HUES6 (cell line): ENCODE measurements around the gene HOMER2.
"Not testable (repeated sequence)": the region's sequence is repeated elsewhere in the genome, so short reads cannot be mapped to it uniquely, and the experiment has no call there.

Experiments used
- H3K27ac ChIP-seq: 2 replicates; pipeline ENCODE4 v1.7.0; 2013; ENCODE audit warnings: low read depth, mild to moderate bottlenecking, low read length, inconsistent platforms
- H3K27me3 ChIP-seq: 2 replicates; pipeline ENCODE4 v1.6.1; 2013; ENCODE audit warnings: low read length; ENCODE audit not compliant: control insufficient read depth, insufficient read depth
- H3K36me3 ChIP-seq: 2 replicates; pipeline ENCODE4 v1.6.1; 2013; ENCODE audit warnings: low read length; ENCODE audit not compliant: control insufficient read depth, insufficient read depth
- H3K4me1 ChIP-seq: 2 replicates; pipeline ENCODE4 v1.6.1; 2013; ENCODE audit warnings: low read length; ENCODE audit not compliant: control insufficient read depth, insufficient read depth
- H3K4me3 ChIP-seq: 2 replicates; pipeline ENCODE4 v1.5.1; 2013; ENCODE audit warnings: low read depth, low read length
- H3K9ac ChIP-seq: one replicate; pipeline ENCODE4 v1.6.1; 2013; ENCODE audit warnings: mild to moderate bottlenecking, low read length
- H3K9me3 ChIP-seq: 2 replicates; pipeline ENCODE4 v1.6.1; 2013; ENCODE audit warnings: low read depth, low read length; ENCODE audit not compliant: control insufficient read depth, insufficient read depth

Gene HOMER2

DNA sequence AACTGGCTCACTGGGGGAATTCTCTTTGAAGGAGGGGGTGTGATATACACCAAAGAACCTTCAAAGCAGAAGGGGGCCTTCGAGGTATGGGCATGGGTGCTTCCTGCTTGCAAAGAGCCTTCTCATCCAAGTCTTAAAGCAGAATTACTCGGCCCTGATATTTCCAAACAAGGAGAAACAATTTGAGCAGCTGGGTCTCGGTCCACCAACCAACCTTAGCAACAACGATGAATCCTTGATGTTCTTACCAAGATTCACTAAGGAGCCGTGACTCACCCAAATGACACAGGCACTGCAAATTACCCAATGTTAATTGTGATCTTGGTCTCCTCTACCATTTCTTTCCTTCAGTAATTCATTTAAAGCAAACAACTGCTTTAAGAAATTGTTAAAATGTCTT is 7.7 kb downstream of the HOMER2 start:
- H3K4me1 ChIP-seq = no peaks in the 10 kb centered on the region
- H3K9me3 ChIP-seq = no peaks in the 10 kb centered on the region
- H3K9ac ChIP-seq = no peak overlapping the region
- peaks cover 10% of the 10 kb centered on the region; the same call in 1 of the 2 replicates for H3K27me3 ChIP-seq
- no peak overlapping the region for H3K4me3 ChIP-seq
- H3K36me3 ChIP-seq = no peaks in the 10 kb centered on the region
- no peak overlapping the region for H3K27ac ChIP-seq

DNA sequence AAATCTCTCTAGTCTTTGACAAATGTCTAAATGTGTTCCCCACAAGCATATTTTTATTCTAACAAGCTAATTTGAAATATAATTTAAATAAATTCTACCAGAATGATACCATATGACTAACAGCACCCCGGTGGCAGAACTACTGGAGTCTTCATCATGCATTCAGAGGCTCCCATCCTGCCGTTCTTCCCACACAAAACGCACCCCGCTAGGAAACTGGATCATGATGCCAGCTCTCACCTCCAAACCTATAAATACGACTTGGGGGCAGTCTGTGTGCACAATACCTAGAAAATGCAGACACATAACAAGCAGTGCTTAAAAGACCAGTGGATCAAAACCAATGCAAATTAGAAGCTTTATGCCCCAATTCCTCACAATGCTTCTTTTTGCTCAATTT is 8.5 kb downstream of the HOMER2 start:
- H3K27ac ChIP-seq = no peak overlapping the region
- H3K9ac ChIP-seq = no peak overlapping the region

DNA sequence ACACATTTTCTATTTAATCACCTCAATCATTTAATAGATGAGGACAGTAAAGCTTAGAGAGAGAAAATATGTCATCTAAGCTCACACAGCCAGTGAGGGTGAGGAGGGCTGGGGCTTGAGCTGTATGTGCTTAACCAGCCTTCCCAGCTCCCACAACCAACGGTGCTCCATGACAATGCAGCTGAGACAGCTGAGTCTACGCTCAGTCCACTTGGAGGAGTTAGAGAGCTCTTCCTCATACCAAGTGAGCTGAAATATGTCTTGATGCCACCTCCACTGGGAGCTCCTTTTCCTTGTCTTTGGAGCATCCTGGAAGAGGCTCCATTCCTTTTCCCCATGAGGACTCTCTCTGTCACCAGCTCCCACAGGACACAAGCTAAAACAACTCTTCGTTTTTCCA is 9.3 kb downstream of the HOMER2 start:
- Histone ChIP-seq H3K27me3 (no peaks in the 10 kb centered on the region), H3K4me1 (no peaks in the 10 kb centered on the region), H3K9ac (no peak overlapping the region), H3K36me3 (no peaks in the 10 kb centered on the region), H3K9me3 (no peaks in the 10 kb centered on the region), H3K4me3 (no peak overlapping the region), H3K27ac (no peak overlapping the region)

More for the DNA sequence above, 8.5 kb downstream of the HOMER2 start:
- Histone ChIP-seq H3K9me3 (no peaks in the 10 kb centered on the region), H3K4me1 (no peaks in the 10 kb centered on the region), H3K27me3 (peaks cover 2% of the 10 kb centered on the region; the same call in 1 of the 2 replicates), H3K4me3 (no peak overlapping the region), H3K36me3 (no peaks in the 10 kb centered on the region)

DNA sequence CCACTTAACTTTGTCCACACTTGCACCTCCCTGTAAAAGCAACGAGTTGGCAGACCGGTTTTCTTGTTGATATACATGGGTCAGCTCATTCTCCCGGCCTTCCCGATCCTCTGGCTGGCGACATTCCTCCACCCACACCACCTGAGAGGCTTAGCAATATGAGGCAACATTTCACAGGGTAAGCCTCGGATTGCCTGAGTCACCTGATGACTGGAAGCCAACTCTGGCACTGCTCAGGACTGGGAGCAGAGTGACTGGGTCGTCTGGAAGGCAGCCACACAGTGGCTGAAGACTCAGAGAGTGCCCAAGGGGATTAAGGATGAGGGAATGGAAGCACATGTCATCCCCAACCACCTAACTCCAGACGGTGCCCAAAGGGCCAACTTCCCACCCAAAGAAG is 9.8 kb downstream of the HOMER2 start:
- Histone ChIP-seq H3K27ac (no peak overlapping the region), H3K4me1 (no peaks in the 10 kb centered on the region), H3K9ac (no peak overlapping the region), H3K36me3 (no peaks in the 10 kb centered on the region), H3K4me3 (no peak overlapping the region), H3K27me3 (no peaks in the 10 kb centered on the region), H3K9me3 (no peaks in the 10 kb centered on the region)

DNA sequence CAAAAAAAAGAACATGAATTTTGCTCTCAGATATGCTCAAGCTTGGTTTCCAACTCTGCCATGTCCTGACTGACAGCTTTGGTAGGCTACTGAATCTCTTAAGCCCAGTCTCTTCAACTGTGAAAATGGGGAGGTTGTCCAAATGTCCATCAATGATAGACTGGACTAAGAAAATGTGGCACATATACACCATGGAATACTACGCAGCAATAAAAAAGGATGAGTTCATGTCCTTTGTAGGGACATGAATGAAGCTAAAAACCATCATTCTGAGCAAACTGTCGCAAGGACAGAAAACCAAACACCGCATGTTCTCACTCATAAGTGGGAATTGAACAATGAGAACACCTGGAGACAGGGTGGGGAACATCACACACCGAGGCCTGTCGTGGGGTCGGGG is 12.8 kb downstream of the HOMER2 start:
- H3K4me3 ChIP-seq, H3K9ac ChIP-seq, H3K36me3 ChIP-seq, H3K27me3 ChIP-seq, H3K27ac ChIP-seq, H3K4me1 ChIP-seq, H3K9me3 ChIP-seq: not testable (repeated sequence)

DNA sequence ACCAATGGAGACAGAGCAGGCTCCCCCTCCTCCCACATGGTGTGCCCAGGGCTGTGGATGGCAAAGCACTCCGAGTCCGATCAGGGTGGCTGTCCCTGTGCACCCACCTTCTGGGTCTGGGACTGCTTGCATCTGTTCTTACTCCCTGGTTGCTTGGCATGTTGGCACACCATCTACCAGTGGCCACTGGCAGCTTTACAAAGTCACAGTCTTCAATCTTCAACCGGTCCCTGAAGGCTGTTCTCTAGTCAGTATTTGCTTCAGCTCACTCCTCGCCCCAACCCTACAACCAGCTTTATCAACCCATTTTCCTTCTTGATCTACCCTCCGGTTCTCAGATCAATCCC is 14.8 kb downstream of the HOMER2 start:
- H3K9me3 ChIP-seq = no peaks in the 10 kb centered on the region
- H3K27ac ChIP-seq = no peak overlapping the region
- no peaks in the 10 kb centered on the region; the same call in 1 of the 2 replicates for H3K4me1 ChIP-seq
- H3K36me3 ChIP-seq = no peaks in the 10 kb centered on the region
- H3K4me3 ChIP-seq = no peak overlapping the region
- no peak overlapping the region for H3K9ac ChIP-seq
- H3K27me3 ChIP-seq = no peaks in the 10 kb centered on the region

DNA sequence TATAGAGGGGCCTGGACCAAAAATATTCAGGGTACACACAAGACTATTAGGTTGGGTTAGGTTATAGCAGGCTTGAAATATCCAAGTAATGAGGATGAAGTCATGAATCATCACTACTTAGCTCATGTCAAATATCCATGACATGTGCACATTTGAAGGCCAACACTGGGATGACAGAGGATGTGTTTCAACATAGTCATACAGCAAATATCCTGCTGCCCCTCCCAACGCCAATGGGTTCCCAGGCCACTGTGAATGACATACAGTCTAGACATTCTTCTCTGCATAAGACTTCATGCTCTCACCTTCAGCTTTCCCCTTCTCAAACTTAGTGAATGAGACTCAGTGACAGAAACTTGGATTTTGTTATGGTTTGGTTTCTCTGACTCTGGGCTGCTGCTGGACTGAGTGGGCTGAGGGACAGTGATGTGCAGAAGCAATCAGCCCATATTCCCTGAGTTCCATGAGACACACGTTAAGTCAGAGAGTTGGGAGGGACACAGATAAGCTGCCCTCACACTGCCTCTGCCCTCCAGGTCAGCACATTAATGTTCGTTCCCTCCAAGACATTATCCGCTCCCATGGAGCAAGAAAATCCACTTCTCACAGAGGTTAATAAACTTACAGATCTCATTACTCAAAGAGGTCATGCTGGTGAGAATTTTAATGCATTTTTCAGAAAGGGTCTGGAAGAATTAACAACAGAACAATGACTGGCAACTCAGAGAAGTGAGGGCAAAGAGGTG is 15.4 kb downstream of the HOMER2 start:
- no peak overlapping the region for H3K9ac ChIP-seq
- no peaks in the 10 kb centered on the region for H3K36me3 ChIP-seq
- no peak overlapping the region for H3K27ac ChIP-seq
- H3K4me3 ChIP-seq = no peak overlapping the region
- H3K4me1 ChIP-seq = no peaks in the 10 kb centered on the region; the same call in 1 of the 2 replicates
- H3K27me3 ChIP-seq = no peaks in the 10 kb centered on the region
- H3K9me3 ChIP-seq = no peaks in the 10 kb centered on the region

DNA sequence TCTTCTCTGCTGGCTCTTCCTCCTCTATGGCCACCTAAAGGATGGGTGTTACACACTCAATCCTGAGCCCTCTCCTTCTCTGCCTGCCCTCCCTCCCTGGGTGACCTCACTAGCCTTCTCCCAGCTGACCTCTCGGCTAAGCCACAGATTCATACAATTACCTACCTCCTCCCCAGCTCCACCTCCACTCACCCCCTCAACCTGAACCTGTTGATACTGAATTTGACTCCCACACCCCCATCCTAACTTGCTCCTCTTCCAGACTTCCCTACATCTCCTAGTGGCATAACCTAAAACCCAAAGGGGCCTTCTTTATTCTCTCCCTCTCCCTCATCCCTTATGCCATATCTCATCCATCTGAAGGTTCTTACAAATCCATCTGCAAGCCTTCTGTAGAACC is 17.1 kb downstream of the HOMER2 start:
- H3K27me3 ChIP-seq = no peaks in the 10 kb centered on the region
- no peak overlapping the region for H3K4me3 ChIP-seq
- H3K4me1 ChIP-seq = peaks cover 3% of the 10 kb centered on the region
- H3K36me3 ChIP-seq = no peaks in the 10 kb centered on the region
- no peak overlapping the region for H3K27ac ChIP-seq
- no peak overlapping the region for H3K9ac ChIP-seq
- H3K9me3 ChIP-seq = no peaks in the 10 kb centered on the region

DNA sequence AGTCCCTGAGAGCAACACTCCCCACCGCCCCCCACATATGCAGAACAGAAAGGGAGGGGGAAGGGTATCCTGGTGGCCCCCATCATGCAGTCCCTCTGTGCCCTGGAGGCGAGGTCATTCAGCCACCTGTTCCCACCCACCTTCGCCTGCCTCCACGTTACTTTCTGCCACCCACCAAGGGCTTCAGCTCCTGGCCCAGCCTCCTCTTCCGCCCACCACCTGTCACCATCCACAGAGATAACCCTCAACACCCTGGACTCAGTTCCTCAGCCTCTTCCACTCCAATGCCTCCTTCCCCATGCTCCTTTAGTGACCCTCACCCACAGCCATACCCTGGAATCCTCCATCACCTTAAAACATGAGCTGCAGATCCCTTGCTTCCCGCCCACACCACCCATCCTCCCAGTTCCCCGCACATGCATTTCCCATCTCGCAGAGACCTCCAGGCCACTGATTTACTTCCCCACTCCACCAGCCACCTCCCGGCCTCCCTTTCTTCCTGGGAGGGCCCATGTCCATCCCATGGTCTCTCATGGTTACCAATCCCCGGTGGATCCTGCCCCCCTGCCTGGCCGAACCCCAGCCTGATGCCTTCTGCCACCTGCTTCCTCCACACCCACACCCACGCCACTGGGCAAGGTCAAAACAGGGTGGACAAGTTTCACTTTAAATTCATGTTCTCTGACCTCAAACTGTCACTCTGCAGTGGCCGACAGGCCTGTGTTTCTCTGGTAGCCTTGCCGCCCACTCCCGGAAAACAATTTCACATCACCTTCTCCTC is 18.2 kb downstream of the HOMER2 start:
- H3K9me3 ChIP-seq = no peaks in the 10 kb centered on the region
- no peak overlapping the region for H3K9ac ChIP-seq

DNA sequence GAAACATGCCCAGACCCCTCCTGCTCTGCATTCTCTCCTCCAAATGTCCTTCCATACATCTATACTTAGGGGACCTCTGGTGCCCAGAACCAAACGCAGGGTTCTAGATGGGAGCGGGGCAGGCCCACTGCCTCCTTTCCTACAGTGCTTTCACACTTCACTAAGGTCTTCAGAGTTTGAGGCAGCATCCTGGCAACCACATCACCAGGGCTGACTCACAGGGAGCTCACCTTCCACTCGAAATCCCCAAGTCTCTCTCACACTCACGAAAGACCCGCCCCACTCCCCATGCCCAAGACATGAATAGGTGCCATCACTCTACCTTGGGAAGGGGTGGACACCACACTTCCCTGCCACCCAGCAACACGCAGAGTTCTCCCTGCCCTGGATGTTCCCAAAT is 18.9 kb downstream of the HOMER2 start:
- Histone ChIP-seq H3K9ac (no peak overlapping the region), H3K4me1 (peaks cover 3% of the 10 kb centered on the region), H3K27ac (no peak overlapping the region), H3K27me3 (no peaks in the 10 kb centered on the region), H3K36me3 (no peaks in the 10 kb centered on the region), H3K4me3 (no peak overlapping the region), H3K9me3 (no peaks in the 10 kb centered on the region)

More for the DNA sequence above, 18.2 kb downstream of the HOMER2 start:
- no peaks in the 10 kb centered on the region for H3K27me3 ChIP-seq
- H3K4me1 ChIP-seq = peaks cover 3% of the 10 kb centered on the region
- H3K27ac ChIP-seq = no peak overlapping the region
- no peaks in the 10 kb centered on the region for H3K36me3 ChIP-seq
- H3K4me3 ChIP-seq = no peak overlapping the region

DNA sequence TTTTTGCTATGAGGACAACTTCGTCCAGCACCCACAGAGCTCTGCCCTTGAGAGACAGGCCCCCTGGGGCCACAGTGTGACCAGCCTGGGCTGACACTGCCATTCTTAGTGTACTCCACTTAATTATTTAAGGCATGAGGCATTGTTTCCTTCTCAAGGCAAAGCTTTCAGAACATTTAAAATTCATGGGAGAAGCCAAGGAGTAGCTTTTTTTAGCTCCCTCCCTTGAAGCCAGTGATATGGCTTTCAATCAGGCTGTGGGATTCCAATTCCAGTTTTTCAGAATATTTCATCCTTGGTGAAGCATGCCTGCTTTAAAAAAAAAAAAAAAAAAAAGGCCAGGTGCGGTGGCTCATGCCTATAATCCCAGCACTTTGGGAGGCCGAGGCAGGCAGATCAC is 21.3 kb downstream of the HOMER2 start:
- Histone ChIP-seq H3K27me3 (no peaks in the 10 kb centered on the region), H3K9ac (no peak overlapping the region), H3K36me3 (no peaks in the 10 kb centered on the region), H3K4me3 (no peak overlapping the region), H3K27ac (no peak overlapping the region), H3K4me1 (peaks cover 3% of the 10 kb centered on the region), H3K9me3 (no peaks in the 10 kb centered on the region)
